Dermis blood vessel endothelial cell (primary cell): Measurements from ENCODE around the gene KCNQ5. TPM values are rescaled to one million over a fixed set of nuclear protein-coding genes. Genes with fewer than 3 reads are reported as not detected.
"Not testable (repeated sequence)": the region's sequence is repeated elsewhere in the genome, so short reads cannot be mapped to it uniquely, and the experiment has no call there.

Experiments used
- DNase-seq: peaks from one replicate; pipeline ENCODE4 v3.0.0; 2010
- total RNA-seq: library from RNA; depleted of rRNA; stranded (reverse); fragments of >200 nt; gene quantifications from 2 replicates; pipeline ENCODE4 v1.2.3, GENCODE V29; 2014

Gene KCNQ5
- total RNA-seq, 1 donor from 2014 or later: not detected

GRCh38 chr6:72963946-72964345 is 342.1 kb downstream of the KCNQ5 start:
- DNase-seq: no peak

DNA sequence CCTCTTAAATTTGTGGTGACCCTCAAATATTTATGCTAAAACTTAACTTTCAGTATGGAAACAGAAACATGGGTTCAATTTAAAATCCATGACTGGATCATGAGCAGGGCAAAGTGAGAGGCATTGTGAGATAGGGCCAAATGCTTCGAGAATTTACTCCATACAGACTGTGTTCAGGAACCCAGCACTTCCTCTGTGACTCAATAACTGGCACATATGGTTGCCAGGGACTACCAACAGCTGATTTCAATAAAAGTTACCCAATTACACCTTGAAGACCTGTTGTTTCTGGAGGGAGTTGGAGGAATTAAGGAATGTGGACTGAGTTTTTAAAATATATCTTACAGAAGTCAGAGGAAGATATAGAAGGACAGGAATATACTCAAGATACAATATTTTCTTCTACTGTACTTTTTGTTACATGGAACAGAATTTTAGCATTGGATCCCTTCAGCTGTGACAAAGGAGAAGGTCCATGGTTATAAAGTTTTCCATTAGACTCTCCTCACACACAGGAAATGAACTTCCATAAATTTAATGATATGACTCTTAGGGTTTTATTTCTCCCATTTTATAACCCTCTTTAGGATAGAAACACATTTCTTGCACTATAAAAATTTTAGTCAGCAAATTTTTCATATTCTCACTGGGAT is 344.9 kb downstream of the KCNQ5 start:
- peak; percentile 2 for DNase-seq

GRCh38 chr6:72967329-72967728 is 345.5 kb downstream of the KCNQ5 start:
- no peak for DNase-seq

- DNase-seq: no peak
These were observed 346.8 kb downstream of the KCNQ5 start for GRCh38 chr6:72968704-72969103.

- no peak for DNase-seq
These were observed 347.8 kb downstream of the KCNQ5 start for GRCh38 chr6:72969666-72970065.

- DNase-seq: no peak
These were observed 350.7 kb downstream of the KCNQ5 start for GRCh38 chr6:72972579-72972978.

- DNase-seq: no peak
These were observed 352.4 kb downstream of the KCNQ5 start for GRCh38 chr6:72974276-72974675.

DNA sequence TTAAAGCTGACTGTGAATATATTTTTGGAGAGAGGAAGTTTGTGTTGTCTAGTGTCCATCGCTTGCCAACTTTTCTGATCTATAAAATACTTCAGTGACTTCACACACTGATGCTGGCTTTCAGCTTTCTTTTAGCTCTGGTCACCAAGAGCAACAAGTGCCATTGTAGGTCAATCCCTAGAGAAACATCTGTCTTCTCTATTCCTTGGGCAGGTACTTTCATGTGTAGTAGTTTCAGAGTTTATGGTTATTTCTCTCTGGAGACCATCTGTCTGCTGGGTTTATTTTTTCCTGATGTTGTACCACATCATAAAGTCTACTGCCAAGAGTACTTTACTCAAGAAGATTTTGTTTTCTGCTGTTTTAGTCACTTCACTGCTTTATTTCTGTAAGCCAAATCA is 353.5 kb downstream of the KCNQ5 start:
- DNase-seq: no peak

GRCh38 chr6:72976484-72976883 is 354.6 kb downstream of the KCNQ5 start:
- DNase-seq: no peak

- no peak for DNase-seq
These were observed 355.2 kb downstream of the KCNQ5 start for GRCh38 chr6:72977114-72977513.

DNA sequence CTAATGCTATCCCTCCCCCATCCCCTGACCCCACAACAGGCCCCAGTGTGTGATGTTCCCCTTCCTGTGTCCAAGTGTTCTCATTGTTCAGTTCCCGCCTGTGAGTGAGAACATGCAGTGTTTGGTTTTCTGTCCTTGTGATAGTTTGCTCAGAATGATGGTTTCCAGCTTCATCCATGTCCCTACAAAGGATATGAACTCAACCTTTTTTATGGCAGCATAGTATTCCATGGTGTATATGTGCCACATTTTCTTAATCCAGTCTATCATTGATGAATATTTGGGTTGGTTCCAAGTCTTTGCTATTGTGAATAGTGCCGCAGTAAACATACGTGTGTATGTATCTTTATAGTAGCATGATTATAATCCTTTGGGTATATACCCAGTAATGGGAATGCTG is 356.9 kb downstream of the KCNQ5 start:
- not testable (repeated sequence) for DNase-seq

DNA sequence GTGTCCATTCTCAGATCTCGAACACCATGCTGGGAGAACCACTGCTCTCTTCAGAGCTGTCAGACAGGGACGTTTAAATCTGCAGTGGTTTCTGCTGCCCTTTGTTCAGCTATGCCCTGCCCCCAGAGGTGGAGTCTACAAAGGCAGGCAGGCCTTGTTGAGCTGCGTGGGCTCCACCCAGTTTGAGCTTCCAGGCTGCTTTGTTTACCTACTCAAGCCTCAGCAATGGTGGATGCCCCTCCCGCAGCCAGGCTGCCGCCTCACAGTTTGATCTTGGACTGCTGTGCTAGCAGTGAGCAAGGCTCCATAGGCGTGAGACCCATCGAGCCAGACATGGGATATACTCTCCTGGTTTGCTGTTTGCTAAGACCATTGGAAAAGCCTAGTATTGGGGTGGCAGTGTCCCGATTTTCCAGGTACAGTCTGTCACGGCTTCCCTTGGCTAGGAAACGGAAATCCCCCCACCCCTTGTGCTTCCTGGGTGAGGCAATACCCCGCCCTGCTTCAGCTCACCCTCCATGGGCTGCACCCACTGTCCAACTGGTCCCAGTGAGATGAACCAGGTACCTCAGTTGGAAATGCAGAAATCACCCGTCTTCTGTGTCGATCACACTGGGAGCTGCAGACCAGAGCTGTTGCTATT is 362.4 kb downstream of the KCNQ5 start:
- not testable (repeated sequence) for DNase-seq

- DNase-seq: no peak
These were observed 363.3 kb downstream of the KCNQ5 start for GRCh38 chr6:72984981-72985665.

DNA sequence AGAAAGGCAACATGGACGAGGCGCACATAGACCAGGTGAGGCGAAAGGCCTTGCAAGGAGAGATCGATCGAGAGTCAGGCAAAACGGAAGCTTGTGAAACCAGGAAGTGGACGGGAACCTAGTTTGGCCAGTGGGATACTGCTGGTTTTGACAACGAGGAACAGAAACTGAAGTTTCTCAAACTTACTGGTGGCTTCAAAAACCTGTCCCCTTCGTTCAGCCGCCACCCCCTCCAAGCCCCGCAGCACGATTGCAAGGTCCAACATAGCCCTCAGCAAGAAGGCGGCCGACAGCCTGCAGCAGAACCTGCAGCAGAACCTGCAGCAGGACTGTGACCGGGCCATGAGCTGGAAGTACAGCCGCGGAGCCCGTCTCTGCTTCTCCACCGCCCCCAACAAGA is 365.4 kb downstream of the KCNQ5 start:
- DNase-seq: no peak

DNA sequence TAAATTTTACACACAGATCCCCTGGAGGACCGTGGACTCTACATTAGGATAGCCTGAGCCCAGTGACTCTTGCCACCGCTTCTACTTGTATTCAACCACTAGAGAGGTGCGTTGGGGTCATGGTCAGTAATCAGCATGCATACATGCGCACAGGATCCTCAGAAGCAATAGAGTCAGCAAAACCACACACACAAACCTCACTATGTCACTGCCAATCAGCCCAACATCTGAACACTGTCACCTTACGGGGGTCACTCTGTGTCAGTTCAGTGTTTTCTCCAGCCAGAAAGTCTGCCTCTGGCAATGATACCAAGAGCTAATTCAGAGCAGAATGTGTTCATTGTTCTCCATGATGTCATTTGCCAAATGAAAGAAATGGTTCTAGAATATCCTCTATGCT is 378.1 kb downstream of the KCNQ5 start:
- no peak for DNase-seq

DNA sequence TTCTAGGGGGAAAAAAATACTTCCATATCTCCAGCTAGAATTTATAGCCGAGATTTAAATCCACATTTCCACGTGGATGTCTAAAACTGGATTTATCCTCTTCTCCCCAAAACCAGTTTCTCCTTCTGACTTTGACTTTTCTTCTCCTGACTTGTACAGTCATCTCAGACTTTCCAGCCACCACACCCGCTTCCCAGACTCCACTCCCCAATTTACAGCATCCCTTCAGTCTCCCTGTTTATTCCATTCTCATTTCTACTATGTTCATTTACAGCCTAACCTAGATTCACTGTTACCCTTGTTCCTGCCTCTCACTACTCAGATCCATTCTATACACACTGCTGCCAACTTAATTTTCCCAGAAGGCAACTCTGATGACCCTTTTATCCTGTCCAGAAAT is 378.6 kb downstream of the KCNQ5 start:
- DNase-seq: no peak

DNA sequence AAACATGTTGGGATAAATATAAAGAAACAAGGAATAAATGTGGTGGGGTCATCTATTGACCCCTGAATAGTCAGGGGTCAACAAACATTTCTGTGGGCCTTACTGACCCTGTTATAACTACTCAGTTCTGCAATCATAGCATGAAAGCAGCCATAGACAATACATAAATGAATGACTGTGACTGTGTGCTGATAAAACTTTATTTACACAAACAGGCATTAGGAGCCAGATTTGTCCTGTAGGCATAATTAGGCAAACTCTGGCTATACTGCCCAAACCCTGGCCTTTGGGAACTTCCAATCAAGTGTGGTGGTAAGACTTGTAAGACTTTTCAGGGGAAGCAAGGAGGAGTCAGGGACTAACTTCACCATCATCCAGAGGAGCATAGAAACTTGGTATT is 380.7 kb downstream of the KCNQ5 start:
- no peak for DNase-seq

DNA sequence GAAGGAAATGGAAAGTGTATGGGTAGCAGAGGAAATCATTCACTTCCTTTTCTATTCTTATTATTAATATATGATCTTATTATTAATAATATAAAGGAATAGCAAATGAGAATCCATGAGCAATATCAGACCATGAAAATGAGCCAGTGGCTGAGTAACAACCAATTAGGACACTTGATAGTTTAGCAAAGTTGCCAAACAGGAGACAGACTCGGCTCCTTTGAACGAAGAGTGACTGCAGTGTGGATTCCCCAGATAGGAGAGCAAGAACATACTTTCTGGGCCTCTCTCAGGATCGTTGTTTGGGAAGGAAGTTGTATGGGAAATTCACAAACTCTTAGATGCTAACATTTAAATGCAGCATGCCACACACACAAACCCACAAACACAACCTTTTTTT is 381.4 kb downstream of the KCNQ5 start:
- DNase-seq: no peak

GRCh38 chr6:73004231-73004630 is 382.4 kb downstream of the KCNQ5 start:
- DNase-seq: no peak

DNA sequence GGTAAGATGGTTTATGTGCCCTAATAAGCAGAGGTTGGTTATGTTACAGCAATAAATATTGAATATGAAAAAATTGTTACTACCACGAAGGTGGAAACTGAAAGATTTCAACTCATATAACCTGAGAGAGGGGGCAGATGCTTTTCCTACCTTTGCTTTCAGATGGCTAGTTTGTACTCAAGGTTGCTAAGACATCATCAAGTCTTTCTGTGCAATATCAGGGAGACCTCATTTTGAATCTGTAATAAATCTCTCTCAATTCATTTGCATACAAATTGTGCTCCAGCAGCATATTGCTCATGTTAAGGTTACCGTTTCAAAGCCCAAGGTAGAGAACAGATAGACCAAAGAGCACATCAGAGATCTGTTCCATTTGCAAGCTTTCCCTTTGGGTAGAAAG is 383.0 kb downstream of the KCNQ5 start:
- no peak for DNase-seq

GRCh38 chr6:73006146-73006545 is 384.3 kb downstream of the KCNQ5 start:
- no peak for DNase-seq

- no peak for DNase-seq
These were observed 390.1 kb downstream of the KCNQ5 start for GRCh38 chr6:73011945-73012344.

DNA sequence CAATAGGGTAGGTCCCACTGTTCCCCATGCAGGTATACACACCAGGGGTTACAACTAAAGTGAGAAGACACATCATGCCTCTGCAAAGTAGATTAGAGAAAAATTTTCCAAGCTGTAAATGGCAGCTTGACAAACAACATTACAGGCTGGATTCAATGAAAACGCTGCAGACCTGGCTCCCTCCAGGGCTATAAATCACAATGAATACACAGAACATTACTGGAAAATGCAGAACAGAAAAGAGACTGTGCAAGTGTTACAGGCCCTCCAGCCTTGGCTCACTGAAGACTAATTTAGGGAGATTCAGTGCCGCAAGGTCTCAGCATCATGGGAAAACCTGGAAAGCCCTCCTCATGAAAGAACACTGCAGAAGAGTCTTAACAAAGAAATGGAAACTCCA is 395.6 kb downstream of the KCNQ5 start:
- no peak for DNase-seq

DNA sequence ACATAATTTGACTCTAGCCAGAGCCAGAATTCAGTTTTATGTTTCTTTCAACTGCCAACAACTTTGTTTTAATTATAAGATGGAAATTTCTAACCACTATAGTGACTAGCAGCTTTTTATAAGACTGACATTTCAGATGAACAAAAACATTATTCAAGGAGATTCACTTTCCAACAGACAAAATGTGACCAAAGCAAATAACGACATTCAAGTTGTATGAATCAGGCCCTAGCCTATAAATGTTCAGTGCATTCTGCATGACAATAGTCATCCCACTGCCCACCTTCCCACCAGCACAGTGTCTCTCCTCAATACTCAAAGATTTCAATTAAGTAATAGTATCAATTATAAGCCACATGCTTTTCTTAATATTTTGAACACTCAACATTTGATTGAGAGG is 402.7 kb downstream of the KCNQ5 start:
- no peak for DNase-seq
